Measurements from ENCODE around the gene KRT81.
"Not testable (repeated sequence)": the region's sequence is repeated elsewhere in the genome, so short reads cannot be mapped to it uniquely, and the experiment has no call there.

KRT81 gene

GRCh38 chr12:52256584-52256935, 34.8 kb downstream of the KRT81 start:
- in situ Hi-C loops (cut with MboI; ENCODE audit: low sequenced_read_pairs), result no loop called here

GRCh38 chr12:52255926-52256583, 35.3 kb downstream of the KRT81 start:
- in situ Hi-C loops (cut with MboI; ENCODE audit: low sequenced_read_pairs), result no loop called here

- in situ Hi-C loops (cut with MboI; ENCODE audit: low sequenced_read_pairs), result no loop called here
These were observed 36.2 kb downstream of the KRT81 start for GRCh38 chr12:52254965-52255751.

- in situ Hi-C loops (cut with MboI; ENCODE audit: low sequenced_read_pairs), result no loop called here
These were observed 37.0 kb downstream of the KRT81 start for GRCh38 chr12:52254180-52254964.

DNA sequence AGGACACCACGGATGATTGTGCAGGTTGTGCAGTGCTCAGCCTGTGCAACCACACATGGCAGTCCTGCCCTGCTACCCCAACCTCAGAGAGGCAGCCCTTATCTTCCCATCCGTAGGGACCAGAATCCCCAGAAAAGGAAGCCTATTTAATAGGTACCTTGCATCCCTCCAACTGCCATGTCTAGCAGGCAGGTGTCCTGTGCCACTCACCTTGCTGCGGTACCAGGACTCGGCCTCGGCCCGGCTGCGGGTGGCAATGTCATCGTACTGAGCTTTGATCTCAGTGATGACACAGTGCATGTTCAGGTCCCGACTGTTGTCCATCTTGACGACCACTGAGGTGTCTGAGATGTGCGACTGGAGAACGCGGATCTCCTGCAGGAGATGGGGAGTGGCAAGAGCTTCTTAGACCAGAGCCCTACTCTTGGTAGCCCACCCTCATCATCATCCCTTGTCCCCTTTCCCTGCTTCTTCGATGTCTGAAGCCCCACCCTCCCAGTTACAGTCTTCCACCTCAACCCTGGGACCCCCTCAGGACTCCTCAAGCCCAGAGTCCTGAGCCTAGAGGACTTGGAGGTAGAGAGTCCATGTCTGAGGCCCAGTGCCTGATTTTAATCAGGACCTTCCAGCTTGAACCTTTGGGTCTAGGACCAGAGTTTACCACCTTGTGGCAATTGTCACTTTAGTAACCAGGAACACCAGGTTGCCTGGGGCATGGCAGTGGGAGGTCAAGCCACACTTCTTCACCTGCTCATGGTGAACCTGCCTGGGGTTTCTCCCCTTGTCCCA, 37.7 kb downstream of the KRT81 start:
- in situ Hi-C loops (cut with MboI; ENCODE audit: low sequenced_read_pairs), result no loop called here

GRCh38 chr12:52252728-52253343, 38.5 kb downstream of the KRT81 start:
- in situ Hi-C loops (cut with MboI; ENCODE audit: low sequenced_read_pairs), result no loop called here

GRCh38 chr12:52252175-52252615, 39.1 kb downstream of the KRT81 start:
- in situ Hi-C loops (cut with MboI; ENCODE audit: low sequenced_read_pairs), result not testable (repeated sequence)

- in situ Hi-C loops (cut with MboI; ENCODE audit: low sequenced_read_pairs), result no loop called here
These were observed 39.8 kb downstream of the KRT81 start for GRCh38 chr12:52251367-52252051.

DNA sequence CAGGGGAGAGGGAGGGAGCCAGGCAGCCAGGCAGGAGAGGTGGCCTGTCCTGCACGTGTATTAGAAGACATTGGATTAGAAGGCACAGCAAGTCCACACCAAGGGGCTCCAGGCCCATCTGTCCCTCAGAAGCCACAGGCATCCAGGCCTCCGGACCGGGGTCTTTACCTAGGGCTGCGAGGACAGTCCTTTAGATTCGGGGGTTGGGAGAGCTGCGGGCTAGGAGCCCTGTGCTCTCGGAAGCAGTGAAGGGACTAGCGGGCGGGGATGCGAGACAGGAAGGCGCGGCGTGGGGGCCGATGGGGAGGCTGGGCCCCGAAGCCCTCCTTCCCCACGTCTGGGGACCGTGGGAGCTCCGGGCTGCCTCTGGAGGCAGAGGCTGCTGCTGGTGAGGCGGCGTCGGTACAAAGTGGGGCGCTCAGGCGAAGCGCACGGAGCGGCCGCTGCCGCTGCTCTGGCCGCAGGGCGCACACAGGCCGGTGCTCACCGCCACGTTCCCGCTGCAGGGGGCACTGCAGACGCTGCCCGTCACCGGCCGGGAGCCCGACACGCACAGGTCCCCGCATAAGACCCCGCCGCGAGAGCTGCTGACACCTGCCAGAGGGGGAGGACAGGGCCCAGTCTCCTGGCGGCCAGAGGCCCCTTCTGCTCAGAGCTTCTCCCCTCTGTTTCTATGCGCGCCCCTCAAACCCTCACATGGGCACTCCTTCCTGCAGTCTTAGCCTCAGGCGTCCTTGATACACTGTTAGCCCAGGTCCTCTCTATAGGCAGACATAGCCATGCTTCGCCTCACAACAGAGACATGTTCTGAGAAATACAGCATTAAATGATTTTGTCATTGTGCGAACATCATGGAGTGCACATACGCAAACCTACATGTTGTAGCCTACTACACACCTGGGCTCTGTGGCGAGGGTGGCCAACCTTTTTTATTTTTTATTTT, 41.0 kb downstream of the KRT81 start:
- in situ Hi-C loops (cut with MboI; ENCODE audit: low sequenced_read_pairs), result no loop called here

GRCh38 chr12:52249511-52250047, 41.8 kb downstream of the KRT81 start:
- in situ Hi-C loops (cut with MboI; ENCODE audit: low sequenced_read_pairs), result no loop called here

DNA sequence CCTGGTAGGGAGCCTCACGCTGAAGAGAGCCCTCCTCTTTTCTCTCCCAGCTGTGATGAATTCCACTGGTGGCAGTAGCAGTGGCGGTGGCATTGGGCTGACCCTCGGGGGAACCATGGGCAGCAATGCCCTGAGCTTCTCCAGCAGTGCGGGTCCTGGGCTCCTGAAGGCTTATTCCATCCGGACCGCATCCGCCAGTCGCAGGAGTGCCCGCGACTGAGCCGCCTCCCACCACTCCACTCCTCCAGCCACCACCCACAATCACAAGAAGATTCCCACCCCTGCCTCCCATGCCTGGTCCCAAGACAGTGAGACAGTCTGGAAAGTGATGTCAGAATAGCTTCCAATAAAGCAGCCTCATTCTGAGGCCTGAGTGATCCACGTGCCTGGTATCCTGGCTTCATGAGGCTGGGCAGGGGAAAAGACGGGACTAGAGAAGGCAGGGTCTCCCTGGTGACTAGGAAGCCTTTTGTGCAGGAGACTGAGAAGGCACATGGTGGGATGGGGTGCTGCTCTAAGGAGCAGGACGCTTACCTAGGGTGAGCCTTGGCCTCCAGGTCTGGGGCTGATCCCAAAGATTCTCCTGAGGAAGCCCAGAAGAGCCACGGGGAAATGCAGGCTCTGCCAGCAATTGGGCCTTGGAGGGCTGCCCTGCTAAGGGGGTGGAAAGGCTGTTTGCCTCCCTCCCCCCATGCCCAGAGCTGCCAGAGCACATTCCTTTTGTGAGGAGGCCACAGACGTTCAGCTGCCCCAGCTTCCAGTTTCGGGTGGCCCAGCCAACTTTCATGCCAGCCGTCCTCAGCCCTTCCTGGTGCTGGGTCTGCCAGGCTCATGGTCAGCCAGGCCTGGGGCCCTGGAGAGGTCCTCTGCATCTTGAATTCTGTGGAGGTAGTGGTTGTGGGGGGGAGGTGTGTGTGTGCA, 42.5 kb downstream of the KRT81 start:
- in situ Hi-C loops (cut with MboI; ENCODE audit: low sequenced_read_pairs), result no loop called here

GRCh38 chr12:52247622-52248540, 43.5 kb downstream of the KRT81 start:
- in situ Hi-C loops (cut with MboI; ENCODE audit: low sequenced_read_pairs), result no loop called here

DNA sequence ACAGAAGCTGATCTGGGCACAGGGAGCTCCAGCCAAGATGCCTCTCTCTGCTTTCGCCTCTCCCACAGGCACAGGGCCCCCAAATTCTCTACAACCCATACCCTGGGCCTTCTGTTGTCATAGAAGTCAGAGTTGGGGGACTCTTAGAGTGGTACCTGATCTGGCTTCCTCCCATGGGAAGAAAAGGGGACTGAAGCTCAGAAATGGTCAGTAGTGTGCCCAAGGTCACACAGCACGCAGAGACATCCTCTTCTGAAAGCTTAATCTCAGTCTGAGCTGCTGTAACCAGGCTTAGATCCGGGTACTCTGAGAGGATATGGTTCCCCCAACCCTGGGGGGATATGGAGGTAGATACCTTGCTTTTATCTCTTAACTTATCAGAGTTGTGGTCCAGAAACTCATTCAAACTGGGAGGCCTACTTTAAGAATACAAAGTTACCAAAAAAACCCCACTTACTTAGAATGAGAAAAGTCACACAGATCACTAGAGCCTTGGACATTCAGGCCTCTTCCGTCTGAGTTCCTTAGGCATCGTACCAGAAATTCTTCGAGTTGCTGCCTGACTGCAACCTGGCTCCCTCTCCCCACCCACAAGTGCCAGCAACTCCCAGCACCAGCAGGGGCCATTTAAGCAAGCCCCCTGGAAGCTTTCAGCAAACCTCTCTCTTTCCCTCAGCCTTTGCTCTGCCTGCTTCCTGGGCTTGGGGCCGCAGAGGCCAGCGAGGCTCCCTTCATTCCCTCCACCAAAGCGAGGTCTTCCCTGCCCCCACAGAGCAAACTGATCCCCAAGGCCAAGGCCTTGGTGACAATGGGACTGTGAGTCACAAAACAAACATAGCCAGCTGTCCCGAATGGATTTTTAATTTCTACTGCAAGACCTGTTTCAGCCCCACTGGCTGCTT, 44.4 kb downstream of the KRT81 start:
- in situ Hi-C loops (cut with MboI; ENCODE audit: low sequenced_read_pairs), result no loop called here

DNA sequence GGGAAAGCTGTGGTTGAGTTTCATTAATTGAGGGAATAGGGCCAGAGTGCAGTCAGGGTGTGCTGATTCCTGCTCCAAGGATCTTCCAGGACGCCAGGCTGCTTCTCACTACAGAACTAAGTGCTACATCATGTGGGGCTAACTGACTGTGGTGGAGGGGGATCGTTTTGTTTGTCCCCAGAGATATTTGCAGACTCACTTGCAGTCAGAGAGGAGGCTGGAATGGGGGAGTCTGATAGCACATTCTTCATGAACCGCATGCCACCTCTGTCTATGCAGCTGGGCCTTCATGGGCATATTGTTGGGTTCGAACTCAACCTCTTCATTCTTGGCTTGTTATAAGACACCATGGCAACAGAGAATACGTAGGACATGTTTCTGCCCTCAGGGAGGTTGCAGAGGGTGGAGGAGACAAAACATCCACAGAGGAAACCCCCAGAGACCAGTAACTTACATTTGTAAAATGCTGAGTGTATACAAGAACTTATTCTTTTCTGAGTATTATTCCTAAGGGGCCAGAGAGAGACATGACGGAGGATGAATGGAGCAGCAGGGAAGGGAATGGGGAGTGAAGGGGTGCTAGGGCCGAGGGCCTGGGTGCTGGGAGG, 45.3 kb downstream of the KRT81 start:
- in situ Hi-C loops (cut with MboI; ENCODE audit: low sequenced_read_pairs), result no loop called here
